IMR-90 (cell line): Measurements from ENCODE around the gene GMEB2.

Experiments
- MAZ ChIP-seq: IDR thresholded peaks from 2 replicates; pipeline ENCODE4 v1.6.1; 2012; ENCODE audit warnings: low read depth, mild to moderate bottlenecking, low read length, improper control_type of control experiment, moderate library complexity, borderline replicate concordance
- POLR2A ChIP-seq: IDR thresholded peaks from 2 replicates; pipeline ENCODE4 v1.6.1; 2012; ENCODE audit warnings: mild to moderate bottlenecking, low read depth, low read length
- RFX5 ChIP-seq: IDR thresholded peaks from 2 replicates; pipeline ENCODE4 v1.8.0; 2012; ENCODE audit warnings: low read depth, mild to moderate bottlenecking, low read length, moderate library complexity
- SMC3 ChIP-seq: fragments of 150-350 bp; IDR thresholded peaks from 2 replicates; pipeline ENCODE4 v1.6.1; 2016; ENCODE audit warnings: low read depth, mild to moderate bottlenecking, antibody characterized with exemption, low read length, moderate library complexity
- TF ChIP-seq, protein P1 (sequence below): conservative IDR thresholded peaks from 2 replicates; pipeline ENCODE4 v1.5.1; 2012; ENCODE audit warnings: mild to moderate bottlenecking, low read depth, low read length, improper control_type of control experiment

DNA sequence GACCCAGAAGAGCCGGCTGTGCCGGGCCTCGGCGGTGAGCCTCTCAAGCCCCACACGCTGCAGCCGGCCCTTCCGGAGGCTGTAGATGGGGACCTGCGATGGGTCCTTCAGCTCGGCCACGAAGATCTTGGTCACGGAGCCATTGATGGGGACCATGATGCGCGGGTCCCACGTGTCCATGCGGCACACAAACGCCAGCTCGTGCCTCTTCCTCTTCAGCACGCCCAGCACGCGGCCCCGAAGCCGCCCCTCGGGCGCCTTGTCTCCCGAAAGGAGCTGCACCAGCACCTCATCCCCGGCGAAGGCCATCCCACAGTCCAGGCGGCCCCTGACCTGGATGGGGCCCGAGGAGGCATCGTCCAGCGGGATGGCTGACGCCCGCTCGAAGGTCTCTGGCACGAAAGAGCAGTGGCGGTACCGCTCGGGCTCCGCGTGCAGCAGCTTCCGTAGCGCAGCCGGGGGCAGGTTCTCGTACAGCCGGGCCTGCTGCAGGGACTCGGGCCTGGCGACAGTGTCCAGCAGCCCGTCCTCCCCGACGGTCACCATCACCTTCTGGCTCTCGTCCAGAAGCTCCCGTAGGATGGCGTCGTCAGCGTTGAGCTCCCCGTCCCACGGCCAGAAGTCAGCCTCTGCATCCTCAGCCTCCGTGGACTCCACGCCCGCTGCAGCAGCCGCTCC lies 61.7 kb downstream of the GMEB2 start:
- no peak for TF ChIP-seq POLR2A
- TF ChIP-seq, protein P1, sequence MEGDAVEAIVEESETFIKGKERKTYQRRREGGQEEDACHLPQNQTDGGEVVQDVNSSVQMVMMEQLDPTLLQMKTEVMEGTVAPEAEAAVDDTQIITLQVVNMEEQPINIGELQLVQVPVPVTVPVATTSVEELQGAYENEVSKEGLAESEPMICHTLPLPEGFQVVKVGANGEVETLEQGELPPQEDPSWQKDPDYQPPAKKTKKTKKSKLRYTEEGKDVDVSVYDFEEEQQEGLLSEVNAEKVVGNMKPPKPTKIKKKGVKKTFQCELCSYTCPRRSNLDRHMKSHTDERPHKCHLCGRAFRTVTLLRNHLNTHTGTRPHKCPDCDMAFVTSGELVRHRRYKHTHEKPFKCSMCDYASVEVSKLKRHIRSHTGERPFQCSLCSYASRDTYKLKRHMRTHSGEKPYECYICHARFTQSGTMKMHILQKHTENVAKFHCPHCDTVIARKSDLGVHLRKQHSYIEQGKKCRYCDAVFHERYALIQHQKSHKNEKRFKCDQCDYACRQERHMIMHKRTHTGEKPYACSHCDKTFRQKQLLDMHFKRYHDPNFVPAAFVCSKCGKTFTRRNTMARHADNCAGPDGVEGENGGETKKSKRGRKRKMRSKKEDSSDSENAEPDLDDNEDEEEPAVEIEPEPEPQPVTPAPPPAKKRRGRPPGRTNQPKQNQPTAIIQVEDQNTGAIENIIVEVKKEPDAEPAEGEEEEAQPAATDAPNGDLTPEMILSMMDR = no peak
- TF ChIP-seq RFX5 = no peak
- TF ChIP-seq SMC3 = no peak
- TF ChIP-seq MAZ = no peak
